ENCODE data around the gene SLC66A2.

The SLC66A2 gene

GRCh38 chr18:79944746-79945117 is 6.7 kb downstream of the SLC66A2 start:
- ATAC-seq = no peak
- TF ChIP-seq PPARA (CRISPR knock-in tag; IDR thresholded peaks at IDR 0.05; ENCODE audit: borderline replicate concordance) (no peak), TOX (CRISPR knock-in tag; IDR thresholded peaks at IDR 0.05; ENCODE audit: borderline replicate concordance) (no peak), ZNF565 (CRISPR knock-in tag; conservative IDR thresholded peaks at IDR 0.05; ENCODE audit: low read depth) (no peak), TCF4 (CRISPR knock-in tag; IDR thresholded peaks at IDR 0.05; ENCODE audit: borderline replicate concordance) (no peak), TSHZ2 (CRISPR knock-in tag; IDR thresholded peaks at IDR 0.05) (no peak), ZFP30 (CRISPR knock-in tag; IDR thresholded peaks at IDR 0.05) (no peak), ESRRG (CRISPR knock-in tag; IDR thresholded peaks at IDR 0.05) (no peak), SNAI2 (CRISPR knock-in tag; IDR thresholded peaks at IDR 0.05) (no peak)
- TF ChIP-seq, protein P1, sequence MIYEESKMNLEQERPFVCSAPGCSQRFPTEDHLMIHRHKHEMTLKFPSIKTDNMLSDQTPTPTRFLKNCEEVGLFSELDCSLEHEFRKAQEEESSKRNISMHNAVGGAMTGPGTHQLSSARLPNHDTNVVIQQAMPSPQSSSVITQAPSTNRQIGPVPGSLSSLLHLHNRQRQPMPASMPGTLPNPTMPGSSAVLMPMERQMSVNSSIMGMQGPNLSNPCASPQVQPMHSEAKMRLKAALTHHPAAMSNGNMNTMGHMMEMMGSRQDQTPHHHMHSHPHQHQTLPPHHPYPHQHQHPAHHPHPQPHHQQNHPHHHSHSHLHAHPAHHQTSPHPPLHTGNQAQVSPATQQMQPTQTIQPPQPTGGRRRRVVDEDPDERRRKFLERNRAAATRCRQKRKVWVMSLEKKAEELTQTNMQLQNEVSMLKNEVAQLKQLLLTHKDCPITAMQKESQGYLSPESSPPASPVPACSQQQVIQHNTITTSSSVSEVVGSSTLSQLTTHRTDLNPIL (CRISPR knock-in tag; IDR thresholded peaks at IDR 0.05; ENCODE audit: low read depth) = no peak

DNA sequence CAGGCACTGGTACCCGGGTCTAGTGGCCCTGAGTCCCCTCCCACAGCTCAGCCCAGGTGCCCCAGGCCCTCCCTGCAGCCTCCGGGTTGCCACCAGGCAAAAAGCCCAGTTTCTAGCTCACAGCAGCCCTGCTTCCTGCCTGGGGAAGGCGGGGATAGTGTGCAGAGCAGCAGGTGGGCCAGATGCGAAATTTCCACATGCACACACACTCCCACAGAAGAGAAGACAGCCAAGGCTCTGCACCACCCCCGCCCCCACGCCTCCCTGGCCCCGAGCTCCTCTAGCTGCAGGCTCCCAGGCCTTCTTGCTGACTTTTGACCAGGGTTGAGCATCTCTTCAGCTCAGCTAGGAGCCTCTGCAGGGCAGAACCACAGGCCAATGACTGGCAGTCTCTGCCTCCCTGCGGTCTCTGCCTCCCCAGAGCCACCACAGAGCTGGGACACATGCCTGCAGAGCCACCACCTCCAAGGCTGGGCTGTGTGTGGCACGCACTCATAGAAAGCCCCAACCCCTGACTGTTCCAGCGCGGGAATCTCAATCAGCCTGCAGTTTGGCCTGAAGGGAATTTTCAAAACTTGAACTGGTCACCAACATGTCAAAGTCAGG is 7.2 kb downstream of the SLC66A2 start:
- no peak for ATAC-seq
- TF ChIP-seq TOX (CRISPR knock-in tag; IDR thresholded peaks at IDR 0.05; ENCODE audit: borderline replicate concordance) (no peak), ARNTL (CRISPR knock-in tag; IDR thresholded peaks at IDR 0.05; ENCODE audit: borderline replicate concordance, low read depth) (no peak), BACH2 (CRISPR knock-in tag; IDR thresholded peaks at IDR 0.05; ENCODE audit: borderline replicate concordance) (no peak), ZNF565 (CRISPR knock-in tag; conservative IDR thresholded peaks at IDR 0.05; ENCODE audit: low read depth) (no peak), TCF4 (CRISPR knock-in tag; IDR thresholded peaks at IDR 0.05; ENCODE audit: borderline replicate concordance) (no peak), CSRNP3 (CRISPR knock-in tag; IDR thresholded peaks at IDR 0.05) (no peak), ZNF8 (CRISPR knock-in tag; IDR thresholded peaks at IDR 0.05) (no peak), CSDC2 (CRISPR knock-in tag; IDR thresholded peaks at IDR 0.05) (no peak), RARB (CRISPR knock-in tag; IDR thresholded peaks at IDR 0.05) (no peak), ZFP3 (CRISPR knock-in tag; IDR thresholded peaks at IDR 0.05) (no peak), ISL1 (CRISPR knock-in tag; IDR thresholded peaks at IDR 0.05) (no peak), ZC3H10 (CRISPR knock-in tag; IDR thresholded peaks at IDR 0.05) (no peak), PATZ1 (CRISPR knock-in tag; IDR thresholded peaks at IDR 0.05; ENCODE audit: borderline replicate concordance) (no peak), POU6F1 (CRISPR knock-in tag; IDR thresholded peaks at IDR 0.05; ENCODE audit: borderline replicate concordance, low read depth) (no peak), OSR1 (CRISPR knock-in tag; IDR thresholded peaks at IDR 0.05) (no peak), ZNF70 (CRISPR knock-in tag; IDR thresholded peaks at IDR 0.05) (no peak), ZFP30 (CRISPR knock-in tag; IDR thresholded peaks at IDR 0.05) (no peak), GLIS3 (CRISPR knock-in tag; IDR thresholded peaks at IDR 0.05) (no peak)
- TF ChIP-seq, protein P1 (CRISPR knock-in tag; IDR thresholded peaks at IDR 0.05; ENCODE audit: low read depth) = no peak

Data from SK-N-SH treated with all-trans-retinoic acid at 6 μM for 48 hours (cell line).